GM18520 (cell line): ENCODE data around the gene NFYC.

Source experiments
- ATAC-seq: cut with Tn5 transposase; IDR thresholded peaks from one replicate; pipeline ENCODE4 v1.9.1; 2021; ENCODE audit not compliant: unreplicated experiment

The NFYC gene

DNA sequence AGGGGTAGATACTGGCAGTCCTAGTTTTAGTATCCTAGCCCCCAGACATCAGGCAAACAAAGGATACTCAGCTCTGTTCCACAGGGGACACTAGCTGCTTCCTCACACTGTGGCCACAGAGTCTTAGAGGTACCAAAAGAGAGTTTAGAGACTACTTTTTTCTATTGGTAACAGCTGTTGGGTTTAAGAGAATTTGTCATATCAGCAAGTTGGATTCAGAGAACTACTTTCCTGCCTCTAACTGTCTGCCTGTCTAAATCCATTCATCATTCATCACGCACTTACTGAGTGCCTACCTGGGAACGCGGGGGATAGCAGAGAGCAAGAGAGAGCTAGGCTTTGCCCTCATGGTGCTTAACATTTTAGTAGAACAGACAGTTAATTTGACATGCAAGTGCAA lies 65.0 kb downstream of the NFYC start:
- ATAC-seq: no peak

- ATAC-seq: no peak
Measured at GRCh38 chr1:40757084-40757483, 65.6 kb downstream of the NFYC start.

- ATAC-seq: no peak
Measured at GRCh38 chr1:40758004-40758403, 66.5 kb downstream of the NFYC start.

- ATAC-seq: no peak
Measured at GRCh38 chr1:40758578-40759343, 67.3 kb downstream of the NFYC start.

- no peak for ATAC-seq
Measured at GRCh38 chr1:40760984-40761383, 69.5 kb downstream of the NFYC start.

- ATAC-seq: no peak
Measured at GRCh38 chr1:40762144-40762923, 70.8 kb downstream of the NFYC start.

- no peak for ATAC-seq
Measured at GRCh38 chr1:40763742-40764532, 72.4 kb downstream of the NFYC start.

GRCh38 chr1:40764981-40765380 lies 73.5 kb downstream of the NFYC start:
- no peak for ATAC-seq

- no peak for ATAC-seq
Measured at GRCh38 chr1:40766017-40766416, 74.5 kb downstream of the NFYC start.

DNA sequence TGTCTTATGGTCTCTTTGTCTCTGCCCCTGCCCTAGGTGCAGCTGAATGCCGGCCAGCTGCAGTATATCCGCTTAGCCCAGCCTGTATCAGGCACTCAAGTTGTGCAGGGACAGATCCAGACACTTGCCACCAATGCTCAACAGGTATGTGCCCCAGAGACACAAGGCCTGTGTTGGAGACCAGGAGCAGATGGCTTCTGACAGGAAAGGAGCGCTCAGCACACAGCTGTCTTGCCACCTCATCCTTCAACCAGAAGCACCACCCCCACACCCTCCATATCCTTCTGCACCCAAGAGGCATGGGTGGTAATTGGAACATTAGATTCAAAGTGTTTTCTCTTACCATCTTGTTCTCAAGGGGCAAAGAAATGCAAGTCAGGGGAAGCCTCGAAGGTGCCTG lies 75.1 kb downstream of the NFYC start:
- no peak for ATAC-seq

DNA sequence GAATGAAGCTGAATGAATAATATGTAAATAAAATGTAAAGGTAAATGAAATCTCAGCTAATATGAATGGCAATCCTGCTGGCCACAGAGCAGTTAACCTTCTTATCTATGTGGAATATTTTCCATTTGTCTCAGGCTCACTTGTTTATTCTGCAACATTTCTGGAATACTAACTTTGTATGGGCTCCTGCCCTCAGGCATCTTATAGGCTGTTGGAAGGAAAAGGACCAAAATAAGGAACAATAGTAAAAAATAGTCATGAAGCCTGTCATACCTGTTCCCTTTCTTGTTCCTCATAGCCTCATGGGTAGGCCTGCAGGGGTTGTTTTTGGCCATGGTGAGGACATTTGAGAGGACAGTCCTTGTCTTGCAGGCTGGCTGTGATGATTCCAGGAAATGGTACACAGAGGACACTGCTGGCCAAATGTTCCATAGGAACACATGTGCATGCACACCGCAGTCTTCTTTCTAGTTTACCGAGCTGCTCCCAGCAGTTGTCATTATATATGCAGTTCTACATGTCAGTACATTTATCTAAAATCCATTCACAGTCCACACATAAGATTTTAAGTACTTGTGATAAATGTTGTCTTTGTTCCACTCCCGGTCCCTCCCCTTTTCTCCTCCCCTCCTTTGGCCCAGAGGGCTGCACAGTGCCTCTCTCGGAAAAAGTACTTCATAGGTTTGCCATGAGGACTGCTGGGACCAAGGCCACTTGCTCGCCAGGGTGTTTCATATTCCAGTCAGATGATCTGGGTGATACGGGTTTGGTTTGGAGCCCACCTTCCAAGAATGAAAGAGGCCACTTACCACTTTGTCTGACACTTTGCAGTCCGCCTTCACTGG lies 76.9 kb downstream of the NFYC start:
- ATAC-seq: no peak

GRCh38 chr1:40769815-40770214 lies 78.3 kb downstream of the NFYC start:
- no peak for ATAC-seq

- no peak for ATAC-seq
Measured at GRCh38 chr1:40770296-40771070, 79.0 kb downstream of the NFYC start.

DNA sequence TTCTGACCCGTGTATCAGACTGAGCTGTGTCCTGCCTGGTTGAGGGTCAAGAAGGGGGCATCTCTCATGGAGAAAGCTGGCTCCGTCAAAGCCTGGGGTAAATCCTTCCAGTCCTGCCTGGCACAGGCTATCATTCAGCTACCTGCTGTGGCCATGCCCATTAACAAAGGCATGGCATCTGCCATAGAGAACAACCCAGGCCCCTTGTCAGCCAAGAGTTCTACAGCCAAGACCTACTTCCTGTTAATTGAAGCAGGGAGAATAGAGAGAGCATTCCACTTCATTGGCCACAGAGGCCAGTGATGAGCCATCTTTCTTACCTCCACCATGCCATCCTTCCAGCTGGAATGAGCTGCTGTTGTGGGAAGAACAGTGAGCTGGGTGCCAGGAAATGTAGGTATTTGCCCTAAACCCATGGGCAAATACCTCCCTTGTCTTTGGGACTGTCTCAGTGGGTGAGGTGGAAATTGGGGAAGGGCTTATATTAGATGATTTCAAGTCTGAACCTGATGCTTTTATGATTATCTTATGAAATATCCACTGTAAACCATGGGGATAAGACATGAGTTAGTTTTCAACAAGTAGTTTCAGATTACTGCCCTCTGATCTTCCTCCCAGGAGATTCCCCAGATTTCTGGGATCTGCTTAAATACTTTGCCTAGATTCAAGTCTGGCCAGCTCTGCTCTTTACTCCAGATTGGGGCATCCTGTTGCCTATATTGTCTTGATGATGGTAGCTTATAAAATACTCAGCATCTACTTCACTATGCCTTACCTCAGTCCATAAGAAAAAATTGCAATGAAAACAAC lies 80.8 kb downstream of the NFYC start:
- ATAC-seq: no peak

- ATAC-seq: no peak
Measured at GRCh38 chr1:40773748-40774265, 82.3 kb downstream of the NFYC start.

- ATAC-seq: no peak
Measured at GRCh38 chr1:40774266-40774998, 82.9 kb downstream of the NFYC start.

DNA sequence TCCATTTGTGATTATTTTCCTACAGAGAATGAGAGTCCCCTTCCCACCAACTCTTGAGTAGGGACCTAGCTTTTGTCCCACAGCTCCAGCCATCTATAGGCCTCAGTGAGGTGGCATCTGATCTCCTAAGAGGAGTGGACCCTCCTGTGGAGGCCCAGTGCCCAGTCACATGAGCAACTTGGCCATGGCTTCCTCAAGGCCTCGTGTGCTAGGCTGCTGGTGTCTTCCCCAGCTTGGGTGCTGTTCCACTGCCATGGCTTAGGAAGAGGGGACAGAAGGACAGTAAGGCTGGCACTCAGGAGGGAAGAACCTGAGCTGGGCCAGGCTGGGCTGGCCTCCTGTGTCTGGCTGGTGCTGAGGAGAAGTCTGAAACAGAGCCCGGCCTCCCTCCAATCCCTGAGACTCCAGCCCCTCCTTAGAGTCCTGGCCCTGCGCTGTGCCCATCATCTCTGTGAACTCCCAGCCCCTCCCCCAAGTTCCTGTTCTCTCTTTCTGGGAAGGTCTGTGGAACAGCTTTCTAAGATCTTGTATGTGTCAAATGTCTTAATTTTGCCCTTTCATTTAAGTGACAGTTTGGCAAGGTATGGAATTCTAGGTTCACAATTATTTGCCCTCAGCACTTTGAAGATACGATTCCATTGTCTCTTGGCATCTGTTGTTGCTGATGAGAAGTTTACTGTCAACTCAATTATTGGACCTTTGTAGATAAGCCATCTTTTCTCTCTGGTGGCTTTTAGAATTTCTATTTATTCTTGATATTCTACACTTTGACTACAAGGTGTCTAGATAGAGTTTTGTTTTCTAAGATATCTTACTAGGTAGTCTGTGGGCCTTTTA lies 85.0 kb downstream of the NFYC start:
- ATAC-seq: no peak
